Medulla oblongata (tissue), 1 donor: ENCODE results near the gene ATP1A3.

Experiments used
- DNase-seq: peaks from one replicate; pipeline ENCODE4 v3.0.0-alpha.2; 2015; ENCODE audit errors: extremely low spot score

Gene ATP1A3

GRCh38 chr19:41928754-41929535 lies 65.1 kb downstream of the ATP1A3 start:
- no peak for DNase-seq

GRCh38 chr19:41928221-41928683 lies 65.8 kb downstream of the ATP1A3 start, which contains the start of gene ERFL:
Gene ERFL (minus strand): TSS chr19:41928449. CDS start chr19:41912919, 15,530 bp downstream.
- no peak for DNase-seq

- DNase-seq: no peak
Measured at GRCh38 chr19:41927497-41928192, 66.4 kb downstream of the ATP1A3 start.

- DNase-seq: no peak
Measured at GRCh38 chr19:41926763-41927496, 67.1 kb downstream of the ATP1A3 start.

GRCh38 chr19:41926028-41926762 lies 67.8 kb downstream of the ATP1A3 start:
- no peak for DNase-seq

- DNase-seq: no peak
Measured at GRCh38 chr19:41925208-41926003, 68.6 kb downstream of the ATP1A3 start.

GRCh38 chr19:41924151-41925145 lies 69.6 kb downstream of the ATP1A3 start:
- DNase-seq: no peak

GRCh38 chr19:41923045-41923788 lies 70.8 kb downstream of the ATP1A3 start:
- no peak for DNase-seq

GRCh38 chr19:41922585-41922984 lies 71.4 kb downstream of the ATP1A3 start:
- DNase-seq: no peak

- no peak for DNase-seq
Measured at GRCh38 chr19:41921577-41922576, 72.2 kb downstream of the ATP1A3 start.

- DNase-seq: no peak
Measured at GRCh38 chr19:41920882-41921576, 73.0 kb downstream of the ATP1A3 start.

- no peak for DNase-seq
Measured at GRCh38 chr19:41919948-41920712, 73.9 kb downstream of the ATP1A3 start.

GRCh38 chr19:41918653-41919244 lies 75.3 kb downstream of the ATP1A3 start:
- no peak for DNase-seq

GRCh38 chr19:41918095-41918494 lies 75.9 kb downstream of the ATP1A3 start:
- no peak for DNase-seq

GRCh38 chr19:41917676-41918075 lies 76.4 kb downstream of the ATP1A3 start:
- no peak for DNase-seq
